GM12874 (cell line): ENCODE measurements around the gene SUMO2.

Experiments
- CTCF ChIP-seq: IDR thresholded peaks from 2 replicates; pipeline ENCODE4 v1.5.1; 2011; ENCODE audit warnings: low read depth, mild to moderate bottlenecking, control low read depth, low read length, moderate library complexity; ENCODE audit not compliant: insufficient read depth

The SUMO2 gene

DNA sequence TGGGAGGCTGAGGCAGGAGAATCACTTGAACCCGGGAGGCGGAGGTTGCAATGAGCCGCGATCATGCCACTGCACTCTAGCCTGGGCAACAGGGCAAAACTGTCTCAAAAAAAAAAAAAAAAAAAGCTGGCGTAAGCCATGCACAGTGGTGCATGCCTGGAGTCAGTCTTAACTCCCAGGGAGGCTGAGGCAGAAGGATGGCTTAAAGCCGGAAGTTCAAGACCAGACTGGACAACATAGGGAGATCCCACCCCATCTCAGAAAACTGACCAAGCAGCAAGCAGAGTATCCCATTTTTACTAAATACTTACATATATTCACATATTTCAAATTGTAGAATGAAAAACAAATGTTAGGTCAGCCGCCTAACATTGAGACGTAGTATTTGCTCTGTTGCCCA lies 55.8 kb downstream of the SUMO2 start:
- TF ChIP-seq CTCF, result no peak

DNA sequence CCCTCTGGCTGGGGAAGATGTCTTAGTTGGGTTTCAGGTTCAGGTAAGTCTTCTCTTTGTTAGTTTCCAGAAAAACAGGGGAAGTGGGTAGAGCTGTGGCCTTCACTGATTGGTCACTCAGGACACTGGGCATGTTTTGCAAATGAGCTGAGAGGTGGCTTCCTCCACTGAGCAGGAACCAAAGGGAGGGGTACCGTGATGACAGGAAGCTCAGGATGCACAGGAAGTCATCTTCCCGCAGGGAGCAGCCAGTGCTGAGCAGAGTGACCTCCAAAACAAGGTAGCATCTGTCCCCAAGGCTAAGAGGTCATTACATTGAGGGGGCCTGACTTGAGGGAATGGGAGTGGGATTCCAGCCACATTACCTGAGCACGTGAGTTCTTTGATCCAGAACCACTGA lies 56.8 kb downstream of the SUMO2 start:
- TF ChIP-seq CTCF, result no peak

DNA sequence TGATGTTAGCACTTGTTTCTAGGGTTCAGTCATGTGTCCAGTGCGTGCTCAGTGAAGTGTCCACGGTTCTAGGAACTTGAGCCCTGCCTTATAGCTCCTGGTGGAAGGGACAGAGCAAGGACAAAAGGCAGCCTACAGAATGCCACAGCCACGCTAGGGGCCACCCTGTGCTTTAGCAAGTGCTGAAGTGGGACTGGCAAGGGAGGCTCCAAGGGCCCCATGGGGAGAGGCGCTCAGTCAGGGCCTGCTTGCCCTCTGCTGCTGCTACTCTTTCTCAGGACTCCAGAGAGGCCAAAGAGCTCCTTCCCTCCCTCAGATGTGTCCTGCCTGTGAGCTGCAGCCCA lies 58.0 kb downstream of the SUMO2 start:
- no peak for TF ChIP-seq CTCF

DNA sequence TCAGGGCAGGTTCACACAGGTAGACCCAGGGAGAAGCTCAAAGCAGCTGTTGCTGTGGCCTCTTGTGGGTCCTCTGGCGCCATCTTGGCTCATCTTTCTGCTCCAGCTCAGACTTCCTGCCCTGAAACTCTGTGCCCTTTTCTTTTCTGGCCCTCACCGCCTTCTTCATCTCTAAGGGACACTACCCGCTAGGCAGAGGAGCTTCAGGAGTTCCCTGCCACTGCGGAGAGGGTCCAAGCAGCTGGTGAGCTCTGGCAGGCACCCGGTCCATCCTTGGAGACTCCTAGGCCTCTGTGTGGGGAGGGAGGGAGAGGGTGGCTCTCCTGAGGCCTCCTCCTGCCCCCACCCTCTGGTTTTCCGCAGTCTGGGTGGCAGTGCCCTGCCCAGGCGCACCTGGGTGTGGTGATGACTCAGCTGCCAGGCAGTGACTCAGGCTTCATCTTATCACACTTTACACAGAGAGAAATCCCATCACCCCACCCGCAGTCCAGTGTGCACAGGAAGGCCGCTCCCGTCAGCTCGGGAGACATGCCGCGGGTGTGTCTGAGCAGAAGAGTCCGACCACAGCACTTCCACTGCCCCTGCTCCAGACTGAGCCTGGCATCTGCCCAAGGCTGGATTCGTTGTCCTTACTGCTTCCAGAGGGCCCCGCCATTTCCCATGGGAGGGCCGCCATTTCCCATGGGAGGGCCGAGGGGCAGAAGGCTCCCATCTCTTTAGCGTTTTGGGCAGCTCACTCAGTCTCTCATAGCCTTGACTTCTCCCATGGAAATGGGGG lies 58.5 kb downstream of the SUMO2 start:
- TF ChIP-seq CTCF, result no peak

DNA sequence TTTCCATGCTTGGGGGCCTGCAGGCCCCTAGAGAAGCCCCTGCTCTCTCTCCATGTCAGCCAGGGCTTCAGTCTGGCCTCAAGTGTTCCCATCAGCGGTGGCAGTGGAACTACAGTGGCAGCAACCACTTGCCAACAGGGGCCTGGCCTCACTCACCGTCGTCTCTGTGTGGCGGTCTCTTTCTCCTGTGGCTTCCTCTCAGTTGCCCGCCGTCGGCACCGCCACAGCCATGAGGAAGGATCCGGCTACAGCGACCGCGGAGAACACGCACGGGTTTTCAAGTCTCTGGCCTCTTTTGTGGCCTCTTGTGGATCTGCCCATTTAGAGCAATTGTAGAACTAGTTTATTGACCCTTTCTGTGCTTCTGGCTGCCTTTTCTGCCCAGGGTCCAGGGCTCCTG lies 64.5 kb downstream of the SUMO2 start:
- TF ChIP-seq CTCF, result no peak

GRCh38 chr17:75116737-75117136 lies 66.0 kb downstream of the SUMO2 start:
- TF ChIP-seq CTCF, result no peak
